HepG2 (cell line): ENCODE data around the gene RAD18. TPM values are rescaled to one million over a fixed set of nuclear protein-coding genes. Genes with fewer than 3 reads are reported as not detected.
A peak's percentile ranks its signal among the peaks of the same experiment; 100 is the strongest.

Experiments used
- FOXM1 ChIP-seq: sonication (generic); formaldehyde crosslinking; IDR thresholded peaks from 2 replicates; pipeline ENCODE4 v1.5.0; 2020; ENCODE audit warnings: missing genetic modification reagents
- GFI1 ChIP-seq: sonication (generic); formaldehyde crosslinking; IDR thresholded peaks from 2 replicates; pipeline ENCODE4 v1.5.0; 2020; ENCODE audit warnings: missing genetic modification reagents, mild to moderate bottlenecking, borderline replicate concordance
- GTF2F1 ChIP-seq: fragments of 150-350 bp; IDR thresholded peaks from 2 replicates; pipeline ENCODE4 v1.6.1; 2014; ENCODE audit warnings: low read length
- KAT2B ChIP-seq: fragments of 150-350 bp; IDR thresholded peaks from 2 replicates; pipeline ENCODE4 v1.6.1; 2014; ENCODE audit warnings: low read depth, low read length, borderline replicate concordance
- SP1 ChIP-seq, 2 experiments: fragments of 450-650 bp in 1 of 2; sonication (generic) in 1 of 2; formaldehyde crosslinking in 1 of 2; IDR thresholded peaks; 2 replicates each; pipeline versions ENCODE4 v1.4.0 to v1.6.1; 2016 to 2020; ENCODE audit warnings: missing genetic modification reagents in 1 of 2
- TAF15 ChIP-seq: fragments of 200-400 bp; formaldehyde crosslinking; IDR thresholded peaks from one replicate; pipeline ENCODE4 v1.6.1; 2018; ENCODE audit warnings: mild to moderate bottlenecking, low read depth, low read length; ENCODE audit not compliant: poor library complexity, severe bottlenecking
- ZNF629 ChIP-seq: sonication (generic); formaldehyde crosslinking; conservative IDR thresholded peaks from 2 replicates; pipeline ENCODE4 v1.5.0; 2020; ENCODE audit warnings: missing genetic modification reagents
- polyA plus RNA-seq, 8 experiments: library from polyadenylated mRNA; depleted of rRNA in 3 of 8; stranded (reverse) in 7 of 8; unstranded in 1 of 8; fragments of >200 nt; fragmentation: Illumina TruSeq in 4 of 8; extraction: Trizol in 4 of 8; gene quantifications; 2 replicates each; pipeline versions ENCODE4 v1.2.1 to v1.2.3, GENCODE V29; 2011 to 2016; ENCODE audit warnings: low read depth in 4 of 8, missing spikeins in 1 of 8, mixed read lengths in 1 of 8; ENCODE audit not compliant: insufficient read depth in 1 of 8
- total RNA-seq, 5 experiments: library from RNA; depleted of rRNA; stranded (reverse); fragments of >200 nt; fragmentation: Illumina TruSeq; extraction: Trizol; gene quantifications; 2 replicates each; pipeline ENCODE4 v1.2.3, GENCODE V29; 2016; ENCODE audit warnings: low read depth in 1 of 5
- TF ChIP-seq, protein P1 (sequence below): sonication (generic); formaldehyde crosslinking; IDR thresholded peaks from 2 replicates; pipeline ENCODE4 v1.5.0; 2020; ENCODE audit warnings: missing genetic modification reagents, mild to moderate bottlenecking, borderline replicate concordance
- TF ChIP-seq, protein P2 (sequence below): sonication (generic); formaldehyde crosslinking; IDR thresholded peaks from 2 replicates; pipeline ENCODE4 v1.4.0; 2020; ENCODE audit warnings: missing genetic modification reagents
- TF ChIP-seq, protein P3 (sequence below): IDR thresholded peaks from 2 replicates; pipeline ENCODE4 v1.4.0; 2020; ENCODE audit warnings: mild to moderate bottlenecking, missing genetic modification reagents
- TF ChIP-seq, protein P4 (sequence below): sonication (generic); formaldehyde crosslinking; IDR thresholded peaks from 2 replicates; pipeline ENCODE4 v1.4.0; 2020; ENCODE audit warnings: mild to moderate bottlenecking, missing genetic modification reagents
- TF ChIP-seq, protein P5 (sequence below): sonication (generic); formaldehyde crosslinking; conservative IDR thresholded peaks from 2 replicates; pipeline ENCODE4 v1.8.0; 2022; ENCODE audit warnings: missing genetic modification reagents
- TF ChIP-seq, protein P6 (sequence below): IDR thresholded peaks from 2 replicates; pipeline ENCODE4 v1.6.1; 2016; ENCODE audit warnings: mild to moderate bottlenecking, missing biosample characterization, missing genetic modification reagents
- TF ChIP-seq, protein P7 (sequence below): sonication (generic); formaldehyde crosslinking; IDR thresholded peaks from 2 replicates; pipeline ENCODE4 v1.5.0; 2020; ENCODE audit warnings: missing genetic modification reagents
- TF ChIP-seq, protein P8 (sequence below): IDR thresholded peaks from 2 replicates; pipeline ENCODE4 v1.6.1; 2012; ENCODE audit warnings: low read depth, low read length, improper control_type of control experiment

Gene RAD18
- total and polyA plus RNA-seq, 2 of the 13 experiments (the other 11 are each of a cell fraction or from before 2014, with no cell fraction given), result 5.9 to 20.7 TPM

DNA sequence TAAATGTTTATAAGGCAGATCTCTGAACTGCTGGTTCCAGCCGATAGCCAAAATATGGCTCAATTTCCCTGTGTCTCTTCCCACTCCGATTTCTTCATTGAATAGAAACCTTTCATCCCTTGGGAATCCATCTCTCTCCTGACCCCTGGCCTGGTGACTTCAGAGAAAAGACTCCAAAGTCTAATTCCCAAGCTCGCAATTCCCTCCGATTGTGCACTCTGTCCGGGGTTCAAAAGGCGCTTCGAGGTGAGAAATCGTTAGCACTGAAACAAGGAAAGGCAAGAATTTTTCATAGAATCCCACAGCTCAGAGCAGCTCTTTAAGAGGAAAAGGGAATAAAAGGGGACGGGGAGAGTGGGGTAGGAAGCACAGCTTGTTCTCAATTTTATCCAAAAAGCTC lies 18.4 kb upstream of the RAD18 start (continued):
- TF ChIP-seq, protein P1, sequence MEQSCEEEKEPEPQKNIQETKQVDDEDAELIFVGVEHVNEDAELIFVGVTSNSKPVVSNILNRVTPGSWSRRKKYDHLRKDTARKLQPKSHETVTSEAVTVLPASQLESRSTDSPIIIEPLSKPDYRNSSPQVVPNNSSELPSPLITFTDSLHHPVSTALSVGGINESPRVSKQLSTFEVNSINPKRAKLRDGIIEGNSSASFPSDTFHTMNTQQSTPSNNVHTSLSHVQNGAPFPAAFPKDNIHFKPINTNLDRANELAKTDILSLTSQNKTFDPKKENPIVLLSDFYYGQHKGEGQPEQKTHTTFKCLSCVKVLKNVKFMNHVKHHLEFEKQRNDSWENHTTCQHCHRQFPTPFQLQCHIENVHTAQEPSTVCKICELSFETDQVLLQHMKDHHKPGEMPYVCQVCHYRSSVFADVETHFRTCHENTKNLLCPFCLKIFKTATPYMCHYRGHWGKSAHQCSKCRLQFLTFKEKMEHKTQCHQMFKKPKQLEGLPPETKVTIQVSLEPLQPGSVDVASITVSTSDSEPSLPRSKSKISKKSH (CRISPR knock-in tag), result no peak
- TF ChIP-seq KAT2B, result no peak
- TF ChIP-seq TAF15, result no peak
- TF ChIP-seq FOXM1, result no peak
- TF ChIP-seq, protein P2, sequence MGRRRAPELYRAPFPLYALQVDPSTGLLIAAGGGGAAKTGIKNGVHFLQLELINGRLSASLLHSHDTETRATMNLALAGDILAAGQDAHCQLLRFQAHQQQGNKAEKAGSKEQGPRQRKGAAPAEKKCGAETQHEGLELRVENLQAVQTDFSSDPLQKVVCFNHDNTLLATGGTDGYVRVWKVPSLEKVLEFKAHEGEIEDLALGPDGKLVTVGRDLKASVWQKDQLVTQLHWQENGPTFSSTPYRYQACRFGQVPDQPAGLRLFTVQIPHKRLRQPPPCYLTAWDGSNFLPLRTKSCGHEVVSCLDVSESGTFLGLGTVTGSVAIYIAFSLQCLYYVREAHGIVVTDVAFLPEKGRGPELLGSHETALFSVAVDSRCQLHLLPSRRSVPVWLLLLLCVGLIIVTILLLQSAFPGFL (CRISPR knock-in tag), result no peak
- no peak for TF ChIP-seq ZNF629 (CRISPR knock-in tag)
- TF ChIP-seq GFI1 (CRISPR knock-in tag), result no peak
- TF ChIP-seq GTF2F1, result no peak
- TF ChIP-seq, protein P3, sequence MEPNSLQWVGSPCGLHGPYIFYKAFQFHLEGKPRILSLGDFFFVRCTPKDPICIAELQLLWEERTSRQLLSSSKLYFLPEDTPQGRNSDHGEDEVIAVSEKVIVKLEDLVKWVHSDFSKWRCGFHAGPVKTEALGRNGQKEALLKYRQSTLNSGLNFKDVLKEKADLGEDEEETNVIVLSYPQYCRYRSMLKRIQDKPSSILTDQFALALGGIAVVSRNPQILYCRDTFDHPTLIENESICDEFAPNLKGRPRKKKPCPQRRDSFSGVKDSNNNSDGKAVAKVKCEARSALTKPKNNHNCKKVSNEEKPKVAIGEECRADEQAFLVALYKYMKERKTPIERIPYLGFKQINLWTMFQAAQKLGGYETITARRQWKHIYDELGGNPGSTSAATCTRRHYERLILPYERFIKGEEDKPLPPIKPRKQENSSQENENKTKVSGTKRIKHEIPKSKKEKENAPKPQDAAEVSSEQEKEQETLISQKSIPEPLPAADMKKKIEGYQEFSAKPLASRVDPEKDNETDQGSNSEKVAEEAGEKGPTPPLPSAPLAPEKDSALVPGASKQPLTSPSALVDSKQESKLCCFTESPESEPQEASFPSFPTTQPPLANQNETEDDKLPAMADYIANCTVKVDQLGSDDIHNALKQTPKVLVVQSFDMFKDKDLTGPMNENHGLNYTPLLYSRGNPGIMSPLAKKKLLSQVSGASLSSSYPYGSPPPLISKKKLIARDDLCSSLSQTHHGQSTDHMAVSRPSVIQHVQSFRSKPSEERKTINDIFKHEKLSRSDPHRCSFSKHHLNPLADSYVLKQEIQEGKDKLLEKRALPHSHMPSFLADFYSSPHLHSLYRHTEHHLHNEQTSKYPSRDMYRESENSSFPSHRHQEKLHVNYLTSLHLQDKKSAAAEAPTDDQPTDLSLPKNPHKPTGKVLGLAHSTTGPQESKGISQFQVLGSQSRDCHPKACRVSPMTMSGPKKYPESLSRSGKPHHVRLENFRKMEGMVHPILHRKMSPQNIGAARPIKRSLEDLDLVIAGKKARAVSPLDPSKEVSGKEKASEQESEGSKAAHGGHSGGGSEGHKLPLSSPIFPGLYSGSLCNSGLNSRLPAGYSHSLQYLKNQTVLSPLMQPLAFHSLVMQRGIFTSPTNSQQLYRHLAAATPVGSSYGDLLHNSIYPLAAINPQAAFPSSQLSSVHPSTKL, result peak; percentile 68
- no peak for TF ChIP-seq SP1 (IDR thresholded peaks at IDR 0.05)
- no peak for TF ChIP-seq SP1 (CRISPR knock-in tag; IDR thresholded peaks at IDR 0.05)
- TF ChIP-seq, protein P4, sequence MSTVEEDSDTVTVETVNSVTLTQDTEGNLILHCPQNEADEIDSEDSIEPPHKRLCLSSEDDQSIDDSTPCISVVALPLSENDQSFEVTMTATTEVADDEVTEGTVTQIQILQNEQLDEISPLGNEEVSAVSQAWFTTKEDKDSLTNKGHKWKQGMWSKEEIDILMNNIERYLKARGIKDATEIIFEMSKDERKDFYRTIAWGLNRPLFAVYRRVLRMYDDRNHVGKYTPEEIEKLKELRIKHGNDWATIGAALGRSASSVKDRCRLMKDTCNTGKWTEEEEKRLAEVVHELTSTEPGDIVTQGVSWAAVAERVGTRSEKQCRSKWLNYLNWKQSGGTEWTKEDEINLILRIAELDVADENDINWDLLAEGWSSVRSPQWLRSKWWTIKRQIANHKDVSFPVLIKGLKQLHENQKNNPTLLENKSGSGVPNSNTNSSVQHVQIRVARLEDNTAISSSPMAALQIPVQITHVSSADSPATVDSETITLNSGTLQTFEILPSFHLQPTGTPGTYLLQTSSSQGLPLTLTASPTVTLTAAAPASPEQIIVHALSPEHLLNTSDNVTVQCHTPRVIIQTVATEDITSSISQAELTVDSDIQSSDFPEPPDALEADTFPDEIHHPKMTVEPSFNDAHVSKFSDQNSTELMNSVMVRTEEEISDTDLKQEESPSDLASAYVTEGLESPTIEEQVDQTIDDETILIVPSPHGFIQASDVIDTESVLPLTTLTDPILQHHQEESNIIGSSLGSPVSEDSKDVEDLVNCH (CRISPR knock-in tag), result no peak
- TF ChIP-seq, protein P5, sequence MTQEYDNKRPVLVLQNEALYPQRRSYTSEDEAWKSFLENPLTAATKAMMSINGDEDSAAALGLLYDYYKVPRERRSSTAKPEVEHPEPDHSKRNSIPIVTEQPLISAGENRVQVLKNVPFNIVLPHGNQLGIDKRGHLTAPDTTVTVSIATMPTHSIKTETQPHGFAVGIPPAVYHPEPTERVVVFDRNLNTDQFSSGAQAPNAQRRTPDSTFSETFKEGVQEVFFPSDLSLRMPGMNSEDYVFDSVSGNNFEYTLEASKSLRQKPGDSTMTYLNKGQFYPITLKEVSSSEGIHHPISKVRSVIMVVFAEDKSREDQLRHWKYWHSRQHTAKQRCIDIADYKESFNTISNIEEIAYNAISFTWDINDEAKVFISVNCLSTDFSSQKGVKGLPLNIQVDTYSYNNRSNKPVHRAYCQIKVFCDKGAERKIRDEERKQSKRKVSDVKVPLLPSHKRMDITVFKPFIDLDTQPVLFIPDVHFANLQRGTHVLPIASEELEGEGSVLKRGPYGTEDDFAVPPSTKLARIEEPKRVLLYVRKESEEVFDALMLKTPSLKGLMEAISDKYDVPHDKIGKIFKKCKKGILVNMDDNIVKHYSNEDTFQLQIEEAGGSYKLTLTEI (CRISPR knock-in tag), result no peak
- TF ChIP-seq, protein P6, sequence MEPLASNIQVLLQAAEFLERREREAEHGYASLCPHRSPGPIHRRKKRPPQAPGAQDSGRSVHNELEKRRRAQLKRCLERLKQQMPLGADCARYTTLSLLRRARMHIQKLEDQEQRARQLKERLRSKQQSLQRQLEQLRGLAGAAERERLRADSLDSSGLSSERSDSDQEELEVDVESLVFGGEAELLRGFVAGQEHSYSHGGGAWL (CRISPR knock-in tag), result no peak
- TF ChIP-seq, protein P7, sequence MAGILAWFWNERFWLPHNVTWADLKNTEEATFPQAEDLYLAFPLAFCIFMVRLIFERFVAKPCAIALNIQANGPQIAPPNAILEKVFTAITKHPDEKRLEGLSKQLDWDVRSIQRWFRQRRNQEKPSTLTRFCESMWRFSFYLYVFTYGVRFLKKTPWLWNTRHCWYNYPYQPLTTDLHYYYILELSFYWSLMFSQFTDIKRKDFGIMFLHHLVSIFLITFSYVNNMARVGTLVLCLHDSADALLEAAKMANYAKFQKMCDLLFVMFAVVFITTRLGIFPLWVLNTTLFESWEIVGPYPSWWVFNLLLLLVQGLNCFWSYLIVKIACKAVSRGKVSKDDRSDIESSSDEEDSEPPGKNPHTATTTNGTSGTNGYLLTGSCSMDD (CRISPR knock-in tag), result no peak
- TF ChIP-seq, protein P8, sequence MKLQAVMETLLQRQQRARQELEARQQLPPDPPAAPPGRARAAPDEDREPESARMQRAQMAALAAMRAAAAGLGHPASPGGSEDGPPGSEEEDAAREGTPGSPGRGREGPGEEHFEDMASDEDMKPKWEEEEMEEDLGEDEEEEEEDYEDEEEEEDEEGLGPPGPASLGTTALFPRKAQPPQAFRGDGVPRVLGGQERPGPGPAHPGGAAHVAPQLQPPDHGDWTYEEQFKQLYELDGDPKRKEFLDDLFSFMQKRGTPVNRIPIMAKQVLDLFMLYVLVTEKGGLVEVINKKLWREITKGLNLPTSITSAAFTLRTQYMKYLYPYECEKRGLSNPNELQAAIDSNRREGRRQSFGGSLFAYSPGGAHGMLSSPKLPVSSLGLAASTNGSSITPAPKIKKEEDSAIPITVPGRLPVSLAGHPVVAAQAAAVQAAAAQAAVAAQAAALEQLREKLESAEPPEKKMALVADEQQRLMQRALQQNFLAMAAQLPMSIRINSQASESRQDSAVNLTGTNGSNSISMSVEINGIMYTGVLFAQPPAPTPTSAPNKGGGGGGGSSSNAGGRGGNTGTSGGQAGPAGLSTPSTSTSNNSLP, result peak; percentile 34; the same call in 1 of the 2 replicates
